ENCODE measurements around the gene ADAM23.

- no peak for TF ChIP-seq CTCF (IDR thresholded peaks at IDR 0.05)
- no peak for TF ChIP-seq POLR2A (IDR thresholded peaks at IDR 0.05)
Observed at GRCh38 chr2:206481056-206481455, 37.7 kb downstream of the ADAM23 start.

Data from body of pancreas (tissue), 4 donors.